Suprapubic skin (tissue), 4 donors: ENCODE results near the gene BATF.

Experiments
- EP300 ChIP-seq: sonication (generic); formaldehyde crosslinking; IDR thresholded peaks from one replicate; pipeline ENCODE4 v1.6.1; 2017; ENCODE audit warnings: antibody characterized with exemption
- POLR2A ChIP-seq, 2 donors: fragments of 450-650 bp; IDR thresholded peaks; one replicate each; pipeline ENCODE4 v1.6.1; 2017; ENCODE audit warnings: antibody characterized with exemption in 2 of 2, mild to moderate bottlenecking in 2 of 2, moderate library complexity in 2 of 2
- POLR2AphosphoS5 ChIP-seq, 3 donors: sonication (generic); formaldehyde crosslinking; IDR thresholded peaks; one replicate each; pipeline ENCODE4 v1.6.1; 2017; ENCODE audit warnings: antibody characterized with exemption in 3 of 3
- TF ChIP-seq, protein P1 (sequence below), 2 donors: fragments of 200-600 bp in 1 of 2; fragments of 450-650 bp in 1 of 2; sonication (generic) in 1 of 2; IDR thresholded peaks; one replicate each; pipeline ENCODE4 v1.5.1; 2016 to 2019; ENCODE audit warnings: antibody characterized with exemption in 2 of 2, mild to moderate bottlenecking in 1 of 2, moderate library complexity in 1 of 2

GRCh38 chr14:75553761-75554364 is 31.6 kb downstream of the BATF start:
- TF ChIP-seq, protein P1, sequence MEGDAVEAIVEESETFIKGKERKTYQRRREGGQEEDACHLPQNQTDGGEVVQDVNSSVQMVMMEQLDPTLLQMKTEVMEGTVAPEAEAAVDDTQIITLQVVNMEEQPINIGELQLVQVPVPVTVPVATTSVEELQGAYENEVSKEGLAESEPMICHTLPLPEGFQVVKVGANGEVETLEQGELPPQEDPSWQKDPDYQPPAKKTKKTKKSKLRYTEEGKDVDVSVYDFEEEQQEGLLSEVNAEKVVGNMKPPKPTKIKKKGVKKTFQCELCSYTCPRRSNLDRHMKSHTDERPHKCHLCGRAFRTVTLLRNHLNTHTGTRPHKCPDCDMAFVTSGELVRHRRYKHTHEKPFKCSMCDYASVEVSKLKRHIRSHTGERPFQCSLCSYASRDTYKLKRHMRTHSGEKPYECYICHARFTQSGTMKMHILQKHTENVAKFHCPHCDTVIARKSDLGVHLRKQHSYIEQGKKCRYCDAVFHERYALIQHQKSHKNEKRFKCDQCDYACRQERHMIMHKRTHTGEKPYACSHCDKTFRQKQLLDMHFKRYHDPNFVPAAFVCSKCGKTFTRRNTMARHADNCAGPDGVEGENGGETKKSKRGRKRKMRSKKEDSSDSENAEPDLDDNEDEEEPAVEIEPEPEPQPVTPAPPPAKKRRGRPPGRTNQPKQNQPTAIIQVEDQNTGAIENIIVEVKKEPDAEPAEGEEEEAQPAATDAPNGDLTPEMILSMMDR (IDR thresholded peaks at IDR 0.05) = no peak
- TF ChIP-seq POLR2A (IDR thresholded peaks at IDR 0.05) = no peak
- no peak for TF ChIP-seq POLR2AphosphoS5 (IDR thresholded peaks at IDR 0.05)
- no peak for TF ChIP-seq EP300
